Kidney epithelial cell (primary cell): ENCODE measurements around the gene SLC6A9. TPM values are rescaled to one million over a fixed set of nuclear protein-coding genes. Genes with fewer than 3 reads are reported as not detected.

Experiments
- DNase-seq: peaks from one replicate; pipeline ENCODE4 v3.0.0-alpha.2; 2010; ENCODE audit warnings: low read depth
- H3K27me3 ChIP-seq: 2 replicates; pipeline ENCODE4 v1.6.0; 2011; ENCODE audit warnings: low read length; ENCODE audit not compliant: control insufficient read depth, insufficient read depth
- H3K36me3 ChIP-seq: 2 replicates; pipeline ENCODE4 v1.5.1; 2011; ENCODE audit warnings: low read length; ENCODE audit not compliant: control insufficient read depth, insufficient read depth
- H3K4me3 ChIP-seq: 2 replicates; pipeline ENCODE4 v1.5.1; 2011; ENCODE audit warnings: low read depth, mild to moderate bottlenecking, control low read depth, low read length
- total RNA-seq: library from RNA; depleted of rRNA; stranded (reverse); fragments of >200 nt; gene quantifications from 2 replicates; pipeline ENCODE4 v1.2.3, GENCODE V29; 2015
- TF ChIP-seq, protein P1 (sequence below): IDR thresholded peaks from 2 replicates; pipeline ENCODE4 v1.5.1; 2011; ENCODE audit warnings: mild to moderate bottlenecking, moderate library complexity, low read length, control low read depth, inconsistent platforms; ENCODE audit not compliant: insufficient read depth, poor library complexity, severe bottlenecking

SLC6A9 gene
- 20.1 and 22.4 TPM in 2 replicates for total RNA-seq

DNA sequence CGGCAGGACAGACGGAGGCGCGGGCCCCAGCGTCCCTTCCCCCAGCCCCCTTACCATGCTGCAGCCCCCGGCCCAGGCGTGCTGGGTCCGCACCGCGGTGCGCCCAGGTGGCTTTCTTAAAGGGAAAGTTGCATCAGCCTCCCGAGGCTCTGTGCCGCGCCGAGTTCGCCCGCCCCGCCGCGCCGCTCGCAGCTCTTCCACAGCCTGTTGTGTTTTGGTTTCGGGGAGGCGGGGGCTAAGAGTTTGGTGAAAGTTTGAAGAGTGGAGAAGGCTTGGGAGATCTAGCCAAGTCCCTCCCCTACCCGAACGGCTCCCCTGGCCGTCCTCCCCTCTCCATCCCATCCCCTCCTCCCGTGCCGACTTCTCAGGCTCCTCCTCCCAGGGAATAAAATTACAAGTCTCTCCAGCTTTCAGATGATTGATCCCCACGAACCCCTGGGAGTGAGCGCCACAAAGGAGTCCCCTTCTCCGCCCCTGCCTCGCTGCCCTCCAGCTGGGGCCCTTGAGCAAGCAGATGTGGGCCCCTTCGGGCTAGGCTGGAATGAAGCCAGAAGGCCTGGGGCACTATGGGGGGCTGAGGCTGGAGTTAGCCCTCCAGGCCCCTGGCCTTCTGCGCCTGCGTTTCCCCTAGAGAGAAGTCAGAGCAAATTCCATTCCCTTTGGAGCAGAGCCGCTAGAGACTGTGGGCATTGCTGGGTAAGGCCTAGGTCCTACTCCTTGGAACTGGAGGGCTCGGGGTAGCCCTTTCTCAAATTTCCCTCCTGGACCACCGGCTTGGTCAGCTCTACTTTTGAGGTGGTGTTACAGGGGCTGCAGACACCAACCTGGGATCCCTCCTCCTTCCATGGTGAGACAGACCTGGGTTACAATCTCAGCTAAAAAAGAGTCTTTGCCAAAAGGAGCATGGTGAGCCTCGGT is at the start of gene SLC6A9:
SLC6A9 (minus strand) TSS at position 211 of the 918 bp plus-strand sequence. CDS start 7,185 bp downstream, outside the sequence.
- H3K27me3 ChIP-seq: no peaks in the 10 kb centered on the region
- no peaks in the 10 kb centered on the region for H3K36me3 ChIP-seq
- TF ChIP-seq, protein P1, sequence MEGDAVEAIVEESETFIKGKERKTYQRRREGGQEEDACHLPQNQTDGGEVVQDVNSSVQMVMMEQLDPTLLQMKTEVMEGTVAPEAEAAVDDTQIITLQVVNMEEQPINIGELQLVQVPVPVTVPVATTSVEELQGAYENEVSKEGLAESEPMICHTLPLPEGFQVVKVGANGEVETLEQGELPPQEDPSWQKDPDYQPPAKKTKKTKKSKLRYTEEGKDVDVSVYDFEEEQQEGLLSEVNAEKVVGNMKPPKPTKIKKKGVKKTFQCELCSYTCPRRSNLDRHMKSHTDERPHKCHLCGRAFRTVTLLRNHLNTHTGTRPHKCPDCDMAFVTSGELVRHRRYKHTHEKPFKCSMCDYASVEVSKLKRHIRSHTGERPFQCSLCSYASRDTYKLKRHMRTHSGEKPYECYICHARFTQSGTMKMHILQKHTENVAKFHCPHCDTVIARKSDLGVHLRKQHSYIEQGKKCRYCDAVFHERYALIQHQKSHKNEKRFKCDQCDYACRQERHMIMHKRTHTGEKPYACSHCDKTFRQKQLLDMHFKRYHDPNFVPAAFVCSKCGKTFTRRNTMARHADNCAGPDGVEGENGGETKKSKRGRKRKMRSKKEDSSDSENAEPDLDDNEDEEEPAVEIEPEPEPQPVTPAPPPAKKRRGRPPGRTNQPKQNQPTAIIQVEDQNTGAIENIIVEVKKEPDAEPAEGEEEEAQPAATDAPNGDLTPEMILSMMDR: no peak
- DNase-seq: no peak
- peak within 1 kb of the TSS; percentile 70 for H3K4me3 ChIP-seq

DNA sequence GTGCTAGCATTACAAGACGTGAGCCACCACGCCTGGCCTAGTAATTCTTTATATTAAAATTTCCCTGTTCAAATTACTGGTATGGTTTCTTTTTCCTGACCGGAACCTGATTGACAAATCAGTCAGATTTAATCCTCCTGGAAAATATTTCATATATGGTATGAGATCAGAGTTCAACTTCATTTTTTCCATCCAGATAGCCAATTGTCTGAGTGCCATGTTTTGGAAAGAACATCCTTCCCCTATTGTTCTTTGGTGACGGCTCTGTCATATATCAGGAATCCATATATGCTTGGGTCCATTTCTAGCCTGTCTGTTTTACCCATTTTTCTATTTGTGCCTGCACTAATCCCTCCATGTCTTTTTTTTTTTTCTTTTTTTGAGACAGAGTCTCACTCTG is 48.3 kb upstream of the SLC6A9 start:
- DNase-seq: no peak
- TF ChIP-seq, protein P1: no peak
- no peak overlapping the region for H3K4me3 ChIP-seq
- H3K27me3 ChIP-seq: no peaks in the 10 kb centered on the region
- H3K36me3 ChIP-seq: no peaks in the 10 kb centered on the region

DNA sequence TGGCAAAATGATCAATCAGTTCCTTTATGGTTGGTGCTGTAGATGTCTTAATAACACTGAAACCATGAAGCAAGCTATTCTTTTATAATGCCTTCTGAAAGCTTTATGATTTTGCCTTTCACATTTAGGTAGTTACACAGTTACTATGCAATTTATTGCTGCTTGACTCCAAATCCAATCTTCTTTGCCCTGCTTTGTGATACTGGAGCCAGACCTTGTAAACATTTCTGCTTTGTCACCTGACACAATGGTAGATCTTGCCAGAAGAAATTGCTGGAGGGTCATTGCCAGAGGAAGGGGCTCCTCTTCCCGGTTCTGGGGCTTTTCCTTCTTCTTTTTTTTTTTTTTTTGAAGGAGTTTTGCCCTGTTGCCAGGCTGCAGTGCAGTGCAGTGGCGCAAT is 46.8 kb upstream of the SLC6A9 start:
- DNase-seq: no peak
- TF ChIP-seq, protein P1: no peak
- H3K27me3 ChIP-seq: no peaks in the 10 kb centered on the region
- H3K4me3 ChIP-seq: no peak overlapping the region
- H3K36me3 ChIP-seq: no peaks in the 10 kb centered on the region

DNA sequence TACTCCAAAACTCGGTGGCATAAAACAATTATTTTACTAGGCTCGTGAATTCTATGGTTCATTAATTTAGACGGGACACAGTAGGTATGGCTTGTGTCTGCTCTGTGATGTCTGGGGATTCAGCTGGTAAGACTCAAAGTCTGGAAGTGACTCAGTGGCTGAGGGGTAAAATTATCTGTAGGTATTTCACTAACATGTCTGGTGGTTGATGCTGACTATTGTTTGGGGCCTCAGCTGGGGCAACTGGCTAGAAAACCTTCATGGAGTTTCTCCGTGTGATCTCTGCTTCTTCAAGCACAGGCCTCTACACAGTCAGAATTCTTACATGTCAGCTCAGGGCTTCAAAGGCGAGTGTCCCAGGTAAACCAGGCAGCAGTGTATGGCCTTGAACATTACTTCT is 46.2 kb upstream of the SLC6A9 start:
- DNase-seq: no peak
- Histone ChIP-seq H3K4me3 (no peak overlapping the region), H3K36me3 (no peaks in the 10 kb centered on the region), H3K27me3 (no peaks in the 10 kb centered on the region)
- TF ChIP-seq, protein P1: no peak

DNA sequence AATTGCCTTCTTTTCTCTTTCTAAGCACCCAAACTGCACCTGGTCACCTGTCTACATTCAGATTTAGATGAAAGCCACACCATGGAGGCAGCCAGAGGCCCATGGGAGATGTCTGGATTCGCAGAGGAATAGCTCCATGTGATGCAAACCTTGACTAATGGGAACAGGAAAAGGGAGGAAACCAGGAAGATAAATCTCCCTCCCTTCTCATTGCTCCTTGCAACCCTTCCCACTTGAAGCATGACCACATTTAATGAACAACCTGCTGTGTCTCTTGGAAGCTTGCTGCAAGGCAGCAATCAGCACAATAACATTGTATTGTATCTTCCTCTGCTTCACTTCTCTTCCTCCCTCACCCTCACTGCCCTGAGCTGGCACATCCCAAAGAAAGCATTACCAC is 44.8 kb upstream of the SLC6A9 start:
- Histone ChIP-seq H3K36me3 (no peaks in the 10 kb centered on the region), H3K27me3 (no peaks in the 10 kb centered on the region), H3K4me3 (no peak overlapping the region)
- TF ChIP-seq, protein P1: no peak
- peak; percentile 61 for DNase-seq

DNA sequence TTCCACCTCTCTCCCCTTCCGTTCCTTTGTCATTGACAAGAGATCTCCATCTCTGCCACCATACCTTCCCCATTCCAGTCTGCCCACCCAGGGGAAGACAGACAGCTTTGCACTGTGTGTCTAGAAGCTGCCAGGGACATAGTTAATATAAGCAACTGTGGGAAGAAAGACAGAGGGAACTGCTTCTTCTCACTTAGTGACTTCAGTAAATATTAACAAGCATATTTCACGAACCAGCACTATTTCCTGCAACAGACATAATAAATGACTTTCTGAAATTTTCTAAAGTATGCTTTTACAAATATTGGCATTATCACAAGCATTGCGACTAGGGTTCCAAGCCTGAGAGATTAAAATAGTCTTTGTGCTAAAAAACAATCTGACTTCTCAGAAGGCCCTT is 43.2 kb upstream of the SLC6A9 start:
- H3K4me3 ChIP-seq: no peak overlapping the region
- no peak for DNase-seq
- TF ChIP-seq, protein P1: no peak
- no peaks in the 10 kb centered on the region for H3K36me3 ChIP-seq
- no peaks in the 10 kb centered on the region for H3K27me3 ChIP-seq
